GM23338 (cell line): Measurements from ENCODE around the gene RPS21.

ENCODE experiments used
- CREB1 ChIP-seq: fragments of 250-450 bp; sonication (Bioruptor Pico); IDR thresholded peaks from 2 replicates; pipeline ENCODE4 v1.5.0; 2020; ENCODE audit warnings: low read depth, mild to moderate bottlenecking, moderate library complexity
- EZH2 ChIP-seq: fragments of 200-600 bp; sonication (generic); IDR thresholded peaks from one replicate; pipeline ENCODE4 v1.8.0; 2017; ENCODE audit warnings: antibody characterized with exemption, mild to moderate bottlenecking, low read depth; ENCODE audit not compliant: unreplicated experiment
- EZH2phosphoT487 ChIP-seq: fragments of 200-600 bp; sonication (generic); IDR thresholded peaks from one replicate; pipeline ENCODE4 v1.8.1; 2018; ENCODE audit warnings: antibody characterized with exemption; ENCODE audit not compliant: unreplicated experiment
- JUNB ChIP-seq: IDR thresholded peaks from one replicate; pipeline ENCODE4 v1.6.1; 2016; ENCODE audit warnings: antibody characterized with exemption; ENCODE audit not compliant: unreplicated experiment
- POLR2AphosphoS5 ChIP-seq: IDR thresholded peaks from 2 replicates; pipeline ENCODE4 v1.6.1; 2016; ENCODE audit warnings: antibody characterized with exemption, low read depth
- ZNF114 ChIP-seq: fragments of 250-450 bp; sonication (Bioruptor Pico); IDR thresholded peaks from 2 replicates; pipeline ENCODE4 v1.5.0; 2020; ENCODE audit warnings: mild to moderate bottlenecking, moderate library complexity
- TF ChIP-seq, protein P1 (sequence below), 2 experiments: fragments of 200-600 bp in 1 of 2; sonication (generic) in 1 of 2; conservative IDR thresholded peaks; 2 replicates each; pipeline versions ENCODE4 v1.5.1 to v1.6.1; 2016 to 2017; ENCODE audit warnings: antibody characterized with exemption in 2 of 2, low read depth in 2 of 2, mild to moderate bottlenecking in 2 of 2, moderate library complexity in 1 of 2
- TF ChIP-seq, protein P2 (sequence below): IDR thresholded peaks from one replicate; pipeline ENCODE4 v1.6.1; 2018; ENCODE audit warnings: antibody characterized with exemption; ENCODE audit not compliant: unreplicated experiment

DNA sequence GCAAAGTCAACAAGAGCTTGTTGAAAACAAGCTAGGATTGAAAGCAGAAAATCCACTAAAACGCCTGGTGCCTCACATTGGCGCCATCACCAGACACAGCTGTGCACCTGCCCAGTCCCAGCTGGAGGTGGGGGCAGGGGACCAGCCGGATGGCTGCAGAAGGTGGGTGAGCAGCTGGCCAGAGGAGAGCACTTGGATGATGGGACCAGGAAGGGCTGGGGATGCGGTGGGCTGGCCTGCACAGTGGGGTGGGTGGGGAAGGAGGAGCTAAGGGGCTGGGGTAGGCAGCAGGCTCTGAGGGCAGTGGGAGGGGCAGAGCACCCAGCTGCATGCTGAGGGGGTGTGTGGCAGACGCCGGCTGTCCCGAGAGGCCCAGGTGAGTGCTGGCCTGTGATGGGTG lies 13.1 kb downstream of the RPS21 start:
- TF ChIP-seq, protein P1, sequence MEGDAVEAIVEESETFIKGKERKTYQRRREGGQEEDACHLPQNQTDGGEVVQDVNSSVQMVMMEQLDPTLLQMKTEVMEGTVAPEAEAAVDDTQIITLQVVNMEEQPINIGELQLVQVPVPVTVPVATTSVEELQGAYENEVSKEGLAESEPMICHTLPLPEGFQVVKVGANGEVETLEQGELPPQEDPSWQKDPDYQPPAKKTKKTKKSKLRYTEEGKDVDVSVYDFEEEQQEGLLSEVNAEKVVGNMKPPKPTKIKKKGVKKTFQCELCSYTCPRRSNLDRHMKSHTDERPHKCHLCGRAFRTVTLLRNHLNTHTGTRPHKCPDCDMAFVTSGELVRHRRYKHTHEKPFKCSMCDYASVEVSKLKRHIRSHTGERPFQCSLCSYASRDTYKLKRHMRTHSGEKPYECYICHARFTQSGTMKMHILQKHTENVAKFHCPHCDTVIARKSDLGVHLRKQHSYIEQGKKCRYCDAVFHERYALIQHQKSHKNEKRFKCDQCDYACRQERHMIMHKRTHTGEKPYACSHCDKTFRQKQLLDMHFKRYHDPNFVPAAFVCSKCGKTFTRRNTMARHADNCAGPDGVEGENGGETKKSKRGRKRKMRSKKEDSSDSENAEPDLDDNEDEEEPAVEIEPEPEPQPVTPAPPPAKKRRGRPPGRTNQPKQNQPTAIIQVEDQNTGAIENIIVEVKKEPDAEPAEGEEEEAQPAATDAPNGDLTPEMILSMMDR (conservative IDR thresholded peaks at IDR 0.05; ENCODE audit: low read depth in 2 of 2), result no peak
- TF ChIP-seq EZH2, result no peak
- TF ChIP-seq, protein P2, sequence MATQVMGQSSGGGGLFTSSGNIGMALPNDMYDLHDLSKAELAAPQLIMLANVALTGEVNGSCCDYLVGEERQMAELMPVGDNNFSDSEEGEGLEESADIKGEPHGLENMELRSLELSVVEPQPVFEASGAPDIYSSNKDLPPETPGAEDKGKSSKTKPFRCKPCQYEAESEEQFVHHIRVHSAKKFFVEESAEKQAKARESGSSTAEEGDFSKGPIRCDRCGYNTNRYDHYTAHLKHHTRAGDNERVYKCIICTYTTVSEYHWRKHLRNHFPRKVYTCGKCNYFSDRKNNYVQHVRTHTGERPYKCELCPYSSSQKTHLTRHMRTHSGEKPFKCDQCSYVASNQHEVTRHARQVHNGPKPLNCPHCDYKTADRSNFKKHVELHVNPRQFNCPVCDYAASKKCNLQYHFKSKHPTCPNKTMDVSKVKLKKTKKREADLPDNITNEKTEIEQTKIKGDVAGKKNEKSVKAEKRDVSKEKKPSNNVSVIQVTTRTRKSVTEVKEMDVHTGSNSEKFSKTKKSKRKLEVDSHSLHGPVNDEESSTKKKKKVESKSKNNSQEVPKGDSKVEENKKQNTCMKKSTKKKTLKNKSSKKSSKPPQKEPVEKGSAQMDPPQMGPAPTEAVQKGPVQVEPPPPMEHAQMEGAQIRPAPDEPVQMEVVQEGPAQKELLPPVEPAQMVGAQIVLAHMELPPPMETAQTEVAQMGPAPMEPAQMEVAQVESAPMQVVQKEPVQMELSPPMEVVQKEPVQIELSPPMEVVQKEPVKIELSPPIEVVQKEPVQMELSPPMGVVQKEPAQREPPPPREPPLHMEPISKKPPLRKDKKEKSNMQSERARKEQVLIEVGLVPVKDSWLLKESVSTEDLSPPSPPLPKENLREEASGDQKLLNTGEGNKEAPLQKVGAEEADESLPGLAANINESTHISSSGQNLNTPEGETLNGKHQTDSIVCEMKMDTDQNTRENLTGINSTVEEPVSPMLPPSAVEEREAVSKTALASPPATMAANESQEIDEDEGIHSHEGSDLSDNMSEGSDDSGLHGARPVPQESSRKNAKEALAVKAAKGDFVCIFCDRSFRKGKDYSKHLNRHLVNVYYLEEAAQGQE, result no peak
- TF ChIP-seq JUNB, result no peak
- no peak for TF ChIP-seq EZH2phosphoT487
- TF ChIP-seq POLR2AphosphoS5, result no peak
- no peak for TF ChIP-seq CREB1
- TF ChIP-seq ZNF114 (CRISPR knock-in tag), result no peak
